H1 (cell line): ENCODE measurements around the gene CNDP1. TPM values are rescaled to one million over a fixed set of nuclear protein-coding genes. Genes with fewer than 3 reads are reported as not detected.

Experiments used
- EP300 ChIP-seq, 2 experiments: IDR thresholded peaks; 1 replicate in 1 of 2; 2 replicates in 1 of 2; pipeline ENCODE4 v1.6.1; 2011 to 2012; ENCODE audit warnings: low read depth in 2 of 2, low read length in 2 of 2, mild to moderate bottlenecking in 2 of 2, borderline replicate concordance in 1 of 2, inconsistent platforms in 1 of 2, moderate library complexity in 1 of 2
- SAP30 ChIP-seq: fragments of 300-600 bp; sonication (generic); IDR thresholded peaks from 2 replicates; pipeline ENCODE4 v1.7.1; 2012; ENCODE audit warnings: low read length, moderate library complexity, mild to moderate bottlenecking, inconsistent platforms; ENCODE audit not compliant: insufficient read depth, insufficient replicate concordance
- polyA plus RNA-seq, 7 experiments: library from polyadenylated mRNA; depleted of rRNA in 3 of 7; stranded (reverse) in 5 of 7; unstranded in 2 of 7; fragments of >200 nt in 5 of 7; fragments of 200-250 nt in 2 of 7; gene quantifications; 1 replicate in 5 of 7; 2 replicates in 1 of 7; 4 replicates in 1 of 7; pipeline versions ENCODE4 v1.2.1 to v1.2.3, GENCODE V29; 2011 to 2013; ENCODE audit warnings: missing spikeins in 2 of 7, mixed read lengths in 2 of 7
- total RNA-seq: library from RNA; stranded (reverse); fragmentation: NEBNext Ultra II Directional; extraction: Animal tissue kit (Norgen Biotek cat#: 25700); gene quantifications from 2 replicates; pipeline ENCODE4 v1.2.1, GENCODE V29; 2021
- TF ChIP-seq, protein P1 (sequence below): IDR thresholded peaks from 2 replicates; pipeline ENCODE4 v1.6.1; 2012; ENCODE audit warnings: low read length, inconsistent platforms

Gene CNDP1
- total and polyA plus RNA-seq, 2 of the 8 experiments (the other 6 are each of a cell fraction or from before 2014, with no cell fraction given), result 0.09 TPM; not detected in 1

DNA sequence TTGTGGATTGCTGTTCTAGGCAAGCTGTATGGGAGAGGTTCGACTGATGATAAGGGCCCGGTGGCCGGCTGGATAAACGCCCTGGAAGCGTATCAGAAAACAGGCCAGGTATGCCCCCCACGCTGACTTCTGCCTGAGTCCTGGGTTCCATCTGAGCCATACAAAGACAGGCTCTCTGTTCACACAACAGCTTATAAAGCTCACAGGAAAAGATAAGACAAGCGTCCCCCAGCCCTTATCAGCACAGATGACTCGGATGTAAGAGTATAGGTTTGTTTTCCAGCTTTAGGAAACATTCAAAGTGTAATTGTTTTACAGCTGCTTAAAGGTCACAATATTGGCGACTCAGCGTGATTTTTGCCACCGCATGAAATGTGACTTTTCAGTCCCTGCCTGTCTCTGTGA lies 25.5 kb upstream of the CNDP1 start (continued):
- TF ChIP-seq SAP30, result no peak
- TF ChIP-seq EP300 (IDR thresholded peaks at IDR 0.05; ENCODE audit: borderline replicate concordance in 1 of 2, low read depth in 2 of 2, low read length in 2 of 2), result no peak
- TF ChIP-seq, protein P1, sequence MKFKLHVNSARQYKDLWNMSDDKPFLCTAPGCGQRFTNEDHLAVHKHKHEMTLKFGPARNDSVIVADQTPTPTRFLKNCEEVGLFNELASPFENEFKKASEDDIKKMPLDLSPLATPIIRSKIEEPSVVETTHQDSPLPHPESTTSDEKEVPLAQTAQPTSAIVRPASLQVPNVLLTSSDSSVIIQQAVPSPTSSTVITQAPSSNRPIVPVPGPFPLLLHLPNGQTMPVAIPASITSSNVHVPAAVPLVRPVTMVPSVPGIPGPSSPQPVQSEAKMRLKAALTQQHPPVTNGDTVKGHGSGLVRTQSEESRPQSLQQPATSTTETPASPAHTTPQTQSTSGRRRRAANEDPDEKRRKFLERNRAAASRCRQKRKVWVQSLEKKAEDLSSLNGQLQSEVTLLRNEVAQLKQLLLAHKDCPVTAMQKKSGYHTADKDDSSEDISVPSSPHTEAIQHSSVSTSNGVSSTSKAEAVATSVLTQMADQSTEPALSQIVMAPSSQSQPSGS, result no peak
